GM18951 (cell line): ENCODE results near the gene KAT7.

Experiments
- POLR2A ChIP-seq: IDR thresholded peaks from 4 replicates; pipeline ENCODE4 v1.6.1; 2011; ENCODE audit warnings: mild to moderate bottlenecking; ENCODE audit not compliant: insufficient read length, insufficient read depth; ENCODE audit errors: extremely low read depth
- in situ Hi-C: fragments of 300-500 bp; cut with MboI; formaldehyde crosslinking; loops from one replicate; pipeline ENCODE4 v1.12.0; 2022; ENCODE audit warnings: low sequenced_read_pairs, mixed read lengths, inconsistent platforms; ENCODE audit not compliant: unreplicated experiment

The KAT7 gene

DNA sequence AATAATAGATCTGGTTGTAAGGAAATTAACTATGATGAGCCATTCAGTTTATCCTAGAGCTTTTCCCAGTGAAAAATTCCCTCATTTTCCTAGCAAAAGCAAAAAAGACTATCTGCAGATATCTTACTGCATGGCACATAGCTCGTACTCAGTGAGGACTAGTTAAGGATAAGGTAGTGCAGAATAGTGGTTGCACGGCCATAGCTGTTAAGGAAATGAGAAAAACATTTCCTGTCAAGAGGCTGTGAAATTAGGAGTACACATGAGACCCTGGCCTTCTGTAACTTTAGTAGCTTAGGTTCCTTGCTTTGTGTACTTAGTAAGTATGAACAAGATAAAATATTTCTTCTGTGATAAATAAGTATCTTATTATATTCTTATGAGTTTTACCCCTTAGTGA is 10.3 kb downstream of the KAT7 start:
- in situ Hi-C loops: no loop called here

GRCh38 chr17:49809056-49809455 is 20.6 kb downstream of the KAT7 start:
- TF ChIP-seq POLR2A: no peak
- in situ Hi-C loops: no loop called here

More for the DNA sequence above, 10.3 kb downstream of the KAT7 start:
- no peak for TF ChIP-seq POLR2A

GRCh38 chr17:49814781-49815529 is 26.5 kb downstream of the KAT7 start:
- TF ChIP-seq POLR2A: no peak
- in situ Hi-C loops: no loop called here

DNA sequence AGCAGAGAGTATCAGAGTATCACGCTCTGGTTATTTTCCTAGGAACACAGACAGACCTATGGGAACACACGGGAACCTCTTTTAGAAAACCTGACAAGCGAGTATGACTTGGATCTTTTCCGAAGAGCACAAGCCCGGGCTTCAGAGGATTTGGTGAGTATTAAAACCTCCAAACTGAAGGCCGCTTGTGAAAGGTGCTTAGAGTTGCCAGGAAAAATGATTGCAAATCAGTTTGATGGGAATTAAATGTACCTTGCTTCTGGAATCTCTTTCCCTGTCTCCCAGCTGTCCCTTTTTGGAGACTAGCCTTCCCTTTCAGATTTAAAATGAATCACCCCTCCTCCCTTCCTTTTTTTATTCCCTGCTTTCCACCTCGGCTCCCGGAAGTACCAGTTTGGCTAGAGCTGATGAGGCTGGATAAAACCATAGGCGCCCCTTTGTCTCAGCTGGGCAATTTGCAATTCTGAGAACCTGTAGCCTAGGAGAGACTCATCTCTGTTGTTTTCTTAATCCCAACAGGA is 27.3 kb downstream of the KAT7 start:
- in situ Hi-C loops: no loop called here
- no peak for TF ChIP-seq POLR2A

- TF ChIP-seq POLR2A: no peak
- in situ Hi-C loops: no loop called here
Observed at GRCh38 chr17:49817993-49818392, 29.5 kb downstream of the KAT7 start.

GRCh38 chr17:49819138-49819537 is 30.7 kb downstream of the KAT7 start:
- TF ChIP-seq POLR2A: no peak
- in situ Hi-C loops: no loop called here

DNA sequence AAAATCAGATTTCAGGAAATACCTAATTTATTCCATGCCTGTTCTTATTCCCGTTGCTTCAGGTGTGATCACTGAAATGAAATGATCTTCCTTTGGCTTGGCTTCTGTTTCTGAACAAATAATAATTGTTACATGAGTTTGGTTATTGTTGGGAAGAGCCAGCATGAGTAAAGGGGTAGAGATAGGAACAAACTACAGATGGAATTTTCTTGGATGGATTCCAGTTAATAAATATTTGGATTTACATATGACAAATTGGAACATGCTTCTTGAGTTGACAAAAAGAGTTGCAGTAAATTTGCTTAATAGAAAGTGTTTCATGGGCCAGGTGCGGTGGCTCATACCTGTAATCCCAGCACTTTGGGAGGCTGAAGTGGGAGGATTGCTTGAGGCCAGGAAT is 31.2 kb downstream of the KAT7 start:
- in situ Hi-C loops: no loop called here
- TF ChIP-seq POLR2A: no peak

- in situ Hi-C loops: no loop called here
- TF ChIP-seq POLR2A: no peak
Observed at GRCh38 chr17:49820773-49821172, 32.3 kb downstream of the KAT7 start.

DNA sequence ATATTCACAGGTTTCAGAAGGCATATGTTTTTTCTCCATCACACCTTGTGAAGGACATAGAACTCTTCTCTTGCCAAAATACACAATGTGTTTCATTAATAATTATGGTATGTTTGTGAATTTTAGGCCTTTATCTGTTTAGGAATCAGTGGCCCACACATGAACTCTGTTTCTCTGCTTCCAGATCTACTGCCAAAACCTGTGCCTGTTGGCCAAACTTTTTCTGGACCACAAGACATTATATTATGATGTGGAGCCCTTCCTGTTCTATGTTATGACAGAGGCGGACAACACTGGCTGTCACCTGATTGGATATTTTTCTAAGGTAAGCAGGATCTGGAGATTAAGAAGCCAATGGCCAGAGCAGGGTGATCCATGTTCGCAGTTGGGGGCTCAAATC is 33.0 kb downstream of the KAT7 start:
- in situ Hi-C loops: no loop called here
- TF ChIP-seq POLR2A: no peak

- in situ Hi-C loops: no loop called here
- TF ChIP-seq POLR2A: no peak
Observed at GRCh38 chr17:49821916-49822315, 33.4 kb downstream of the KAT7 start.

DNA sequence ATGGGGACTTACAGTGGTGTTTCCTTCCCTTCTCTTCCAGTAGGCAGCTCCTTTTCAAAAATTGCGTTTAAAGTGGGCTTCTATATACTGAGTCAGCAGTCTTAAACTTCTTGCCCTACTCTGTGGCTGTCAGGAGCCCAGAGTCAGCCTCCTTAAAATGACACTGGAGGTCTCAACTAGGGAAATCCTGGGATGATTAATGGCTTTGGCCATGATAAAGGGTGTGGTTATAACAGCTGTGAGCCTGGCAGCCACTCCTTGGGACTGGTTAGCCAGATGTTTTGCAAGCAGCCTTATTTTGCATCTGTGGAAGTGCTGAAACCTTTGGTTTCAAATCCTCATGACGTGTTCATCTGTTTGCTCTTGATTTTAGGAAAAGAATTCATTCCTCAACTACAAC is 34.3 kb downstream of the KAT7 start:
- in situ Hi-C loops: no loop called here
- TF ChIP-seq POLR2A: no peak

- TF ChIP-seq POLR2A: no peak
- in situ Hi-C loops: no loop called here
Observed at GRCh38 chr17:49823614-49824013, 35.1 kb downstream of the KAT7 start.

DNA sequence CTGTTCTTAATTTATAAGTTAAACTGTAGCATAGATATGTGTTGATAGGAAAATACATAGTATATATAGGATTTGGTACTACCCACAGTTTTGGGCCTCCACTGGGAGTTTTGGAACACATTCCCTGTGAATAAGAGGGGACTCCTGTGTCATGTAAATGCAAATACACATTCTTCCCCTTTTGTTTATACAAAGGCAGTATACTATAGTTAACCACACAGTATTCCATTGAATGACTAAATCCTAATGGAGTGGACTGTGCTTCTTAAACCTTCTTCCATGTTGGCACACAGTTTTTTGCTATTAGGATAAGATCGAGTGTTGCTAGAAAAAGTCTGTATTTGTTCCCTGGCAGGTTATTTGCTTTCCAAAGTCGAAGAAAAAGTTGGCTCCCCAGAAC is 37.2 kb downstream of the KAT7 start:
- in situ Hi-C loops: loop anchor here (25.0 kb wide), 1 partner anchor 263 kb away; no protein-coding TSS in a partner anchor
- TF ChIP-seq POLR2A: no peak

- in situ Hi-C loops: loop anchor here (25.0 kb wide), 1 partner anchor 266 kb away; no protein-coding TSS in a partner anchor
Observed at GRCh38 chr17:49828325-49828724, 39.8 kb downstream of the KAT7 start.

DNA sequence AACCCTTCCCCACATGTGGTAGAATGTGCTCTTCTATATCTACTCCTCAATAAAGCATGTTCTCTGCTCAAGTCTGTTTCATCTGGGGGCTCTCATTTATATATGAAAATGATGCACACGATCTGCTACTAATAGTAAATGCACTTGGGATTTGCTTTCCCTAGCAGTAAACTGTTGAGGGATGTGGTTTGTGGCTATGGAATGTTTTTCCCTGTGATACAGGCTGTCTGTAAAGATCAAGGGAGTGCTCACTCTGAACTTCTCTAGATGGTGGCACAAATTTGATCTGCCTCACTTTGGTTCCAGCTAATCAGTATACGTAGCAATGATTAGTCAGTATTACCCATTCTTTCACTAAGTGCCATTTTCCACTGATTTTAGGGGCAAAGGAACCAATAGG is 40.5 kb downstream of the KAT7 start:
- in situ Hi-C loops: loop anchor here (25.0 kb wide), 1 partner anchor 267 kb away; no protein-coding TSS in a partner anchor
- TF ChIP-seq POLR2A: no peak

GRCh38 chr17:49830605-49831004 is 42.1 kb downstream of the KAT7 start:
- no peak for TF ChIP-seq POLR2A
- in situ Hi-C loops: loop anchor here (25.0 kb wide), 1 partner anchor 268 kb away; no protein-coding TSS in a partner anchor
